Type B pancreatic cell (in vitro differentiated cells): Measurements from ENCODE around the gene CDKN2AIPNL. TPM values are rescaled to one million over a fixed set of nuclear protein-coding genes. Genes with fewer than 3 reads are reported as not detected.
"Not testable (repeated sequence)": the region's sequence is repeated elsewhere in the genome, so short reads cannot be mapped to it uniquely, and the experiment has no call there.

Experiments
- DNase-seq: peaks from one replicate; pipeline ENCODE4 v3.0.0; 2021; ENCODE audit warnings: mixed read lengths; ENCODE audit not compliant: unreplicated experiment; ENCODE audit errors: extremely low spot score
- H3K27ac Mint-ChIP-seq: 2 replicates; pipeline ENCODE4 v1.8.0; 2021; ENCODE audit warnings: mild to moderate bottlenecking, mixed read lengths
- H3K27me3 Mint-ChIP-seq: 2 replicates; pipeline ENCODE4 v1.8.0; 2021; ENCODE audit warnings: mixed read lengths
- H3K36me3 Mint-ChIP-seq: 2 replicates; pipeline ENCODE4 v1.8.0; 2021; ENCODE audit warnings: mixed read lengths
- H3K4me1 Mint-ChIP-seq: one replicate; pipeline ENCODE4 v1.8.0; 2021; ENCODE audit warnings: mixed read lengths; ENCODE audit not compliant: unreplicated experiment
- H3K4me3 Mint-ChIP-seq: 2 replicates; pipeline ENCODE4 v1.8.0; 2021; ENCODE audit warnings: mild to moderate bottlenecking, mixed read lengths
- H3K9me3 Mint-ChIP-seq: 2 replicates; pipeline ENCODE4 v1.8.0; 2021; ENCODE audit warnings: mixed read lengths
- CTCF ChIP-seq: fragments of 200-600 bp; sonication (generic); conservative IDR thresholded peaks from 2 replicates; pipeline ENCODE4 v1.5.0; 2021; ENCODE audit warnings: antibody characterized with exemption, mild to moderate bottlenecking
- total RNA-seq: library from RNA; stranded (reverse); gene quantifications from 2 replicates; pipeline ENCODE4 v1.2.1, GENCODE V29; 2021; ENCODE audit warnings: low replicate concordance

CDKN2AIPNL gene
- total RNA-seq, 1 donor from 2014 or later = 28.7 TPM

DNA sequence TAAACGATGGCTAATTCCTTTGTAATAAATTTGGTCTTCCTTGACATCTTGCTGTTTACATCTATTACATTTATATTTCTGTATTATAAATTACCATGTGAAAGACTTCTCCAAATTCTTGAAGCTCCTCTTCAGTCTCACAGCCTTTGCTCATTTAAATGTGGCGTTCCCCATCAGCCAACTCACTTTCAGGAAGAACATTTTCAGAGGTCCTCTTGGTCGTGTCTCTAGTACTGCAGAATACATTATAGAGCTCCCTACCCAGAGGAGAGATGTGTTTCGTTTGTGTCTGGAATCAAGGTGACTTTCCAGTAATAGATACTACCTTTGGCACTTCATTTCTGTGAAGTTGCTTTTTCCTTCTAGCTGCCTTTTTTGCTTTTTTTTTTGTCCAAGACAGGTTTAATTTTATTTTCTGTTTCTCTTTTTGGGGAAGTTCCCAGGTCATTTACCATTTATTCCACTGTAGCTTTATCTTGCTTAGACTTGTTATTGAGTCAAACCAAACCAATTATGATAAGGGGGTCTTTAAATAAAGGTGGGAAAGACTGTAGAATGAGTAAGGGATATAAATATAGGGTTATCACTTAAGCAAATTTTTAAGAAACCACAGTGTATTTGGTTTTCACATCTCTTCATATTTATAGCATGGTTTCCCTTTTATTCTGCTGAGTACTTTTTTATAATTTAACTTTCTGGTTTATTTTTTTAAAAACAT lies 27.5 kb downstream of the CDKN2AIPNL start:
- peaks cover 29% of the 10 kb centered on the region for H3K36me3 Mint-ChIP-seq
- no peak for DNase-seq
- H3K9me3 Mint-ChIP-seq = no peaks in the 10 kb centered on the region
- H3K4me1 Mint-ChIP-seq = no peaks in the 10 kb centered on the region
- no peak for TF ChIP-seq CTCF
- no peaks in the 10 kb centered on the region for H3K27me3 Mint-ChIP-seq
- no peak overlapping the region for H3K27ac Mint-ChIP-seq
- H3K4me3 Mint-ChIP-seq = no peak overlapping the region

- H3K4me3 Mint-ChIP-seq, H3K27ac Mint-ChIP-seq, DNase-seq, H3K4me1 Mint-ChIP-seq, H3K27me3 Mint-ChIP-seq, H3K9me3 Mint-ChIP-seq: not testable (repeated sequence)
- H3K36me3 Mint-ChIP-seq = peaks cover 29% of the 10 kb centered on the region
Measured at GRCh38 chr5:134382204-134382603, 29.5 kb downstream of the CDKN2AIPNL start.

GRCh38 chr5:134380346-134380745 lies 31.3 kb downstream of the CDKN2AIPNL start:
- Mint-ChIP-seq H3K27me3 (no peaks in the 10 kb centered on the region), H3K36me3 (peaks cover 36% of the 10 kb centered on the region)
- no peak for DNase-seq

DNA sequence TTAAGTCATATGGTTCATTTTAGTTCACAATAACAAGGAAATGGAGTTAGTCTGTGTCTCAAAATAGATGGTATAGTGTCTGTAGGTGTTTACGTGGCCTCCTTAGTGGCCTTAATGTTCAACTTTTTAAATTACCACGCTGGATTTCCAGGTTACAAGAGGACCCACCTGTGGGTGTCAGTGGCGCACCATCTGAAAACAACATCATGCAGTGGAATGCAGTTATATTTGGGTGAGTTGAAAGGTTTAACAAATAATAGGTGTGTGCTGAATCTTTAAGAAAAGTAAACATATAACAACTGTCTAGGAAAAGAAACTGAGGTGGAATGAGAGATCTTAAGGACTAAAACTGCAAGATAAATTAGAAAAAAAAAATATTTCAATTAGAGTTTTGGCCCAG lies 37.4 kb downstream of the CDKN2AIPNL start:
- peaks cover 34% of the 10 kb centered on the region for H3K36me3 Mint-ChIP-seq
- no peak overlapping the region for H3K27ac Mint-ChIP-seq
- peaks cover 8% of the 10 kb centered on the region for H3K9me3 Mint-ChIP-seq
- no peak for DNase-seq
- TF ChIP-seq CTCF = no peak
- peak overlapping the region; percentile 67 for H3K4me3 Mint-ChIP-seq
- peaks cover 16% of the 10 kb centered on the region for H3K4me1 Mint-ChIP-seq
- peaks cover 10% of the 10 kb centered on the region for H3K27me3 Mint-ChIP-seq

More at GRCh38 chr5:134380346-134380745, 31.3 kb downstream of the CDKN2AIPNL start:
- no peaks in the 10 kb centered on the region for H3K9me3 Mint-ChIP-seq
- H3K4me3 Mint-ChIP-seq = no peak overlapping the region
- no peak for TF ChIP-seq CTCF
- no peak overlapping the region for H3K27ac Mint-ChIP-seq
- no peaks in the 10 kb centered on the region for H3K4me1 Mint-ChIP-seq

GRCh38 chr5:134373633-134374032 lies 38.0 kb downstream of the CDKN2AIPNL start:
- not testable (repeated sequence) for H3K27me3 Mint-ChIP-seq, DNase-seq, H3K9me3 Mint-ChIP-seq
- Mint-ChIP-seq H3K27ac (peak overlapping the region; percentile 34), H3K36me3 (peaks cover 29% of the 10 kb centered on the region), H3K4me3 (peak overlapping the region; percentile 80), H3K4me1 (peaks cover 16% of the 10 kb centered on the region)

GRCh38 chr5:134371834-134372340 lies 39.8 kb downstream of the CDKN2AIPNL start:
- H3K9me3 Mint-ChIP-seq = peaks cover 12% of the 10 kb centered on the region
- H3K27ac Mint-ChIP-seq = peak overlapping the region; percentile 100

More at GRCh38 chr5:134371834-134372340, 39.8 kb downstream of the CDKN2AIPNL start:
- peaks cover 31% of the 10 kb centered on the region for H3K36me3 Mint-ChIP-seq
- H3K4me3 Mint-ChIP-seq = peak overlapping the region; percentile 98
- peaks cover 10% of the 10 kb centered on the region for H3K27me3 Mint-ChIP-seq
- peaks cover 20% of the 10 kb centered on the region for H3K4me1 Mint-ChIP-seq
- no peak for TF ChIP-seq CTCF
- DNase-seq = peak; percentile 73
